GM12873 (cell line): ENCODE data around the gene LIPT2.

Experiments used
- CTCF ChIP-seq: IDR thresholded peaks from 2 replicates; pipeline ENCODE4 v1.5.1; 2012; ENCODE audit warnings: low read depth, mild to moderate bottlenecking, moderate library complexity, low read length, control low read depth; ENCODE audit not compliant: insufficient read depth; ENCODE audit errors: missing control alignments

The LIPT2 gene

GRCh38 chr11:74492974-74493790, at the start of gene LIPT2:
Gene LIPT2, minus strand, starts transcription at chr11:74493724. Its CDS starts 21 bp downstream, at chr11:74493703.
- TF ChIP-seq CTCF = no peak

GRCh38 chr11:74541466-74541865, 47.9 kb upstream of the LIPT2 start:
- TF ChIP-seq CTCF = no peak

GRCh38 chr11:74540270-74540669, 46.7 kb upstream of the LIPT2 start:
- no peak for TF ChIP-seq CTCF

- no peak for TF ChIP-seq CTCF
These were observed 45.2 kb upstream of the LIPT2 start for GRCh38 chr11:74538680-74539079.

GRCh38 chr11:74535371-74536160, 42.0 kb upstream of the LIPT2 start:
- TF ChIP-seq CTCF = no peak

- TF ChIP-seq CTCF = no peak
These were observed 40.9 kb upstream of the LIPT2 start for GRCh38 chr11:74534216-74534945.

- no peak for TF ChIP-seq CTCF
These were observed 39.9 kb upstream of the LIPT2 start for GRCh38 chr11:74533421-74533820.
